Measurements from ENCODE around the gene COL26A1. TPM values are rescaled to one million over a fixed set of nuclear protein-coding genes. Genes with fewer than 3 reads are reported as not detected.

COL26A1 gene
- total RNA-seq, 1 experiment from 2014 or later: 42.6 TPM

DNA sequence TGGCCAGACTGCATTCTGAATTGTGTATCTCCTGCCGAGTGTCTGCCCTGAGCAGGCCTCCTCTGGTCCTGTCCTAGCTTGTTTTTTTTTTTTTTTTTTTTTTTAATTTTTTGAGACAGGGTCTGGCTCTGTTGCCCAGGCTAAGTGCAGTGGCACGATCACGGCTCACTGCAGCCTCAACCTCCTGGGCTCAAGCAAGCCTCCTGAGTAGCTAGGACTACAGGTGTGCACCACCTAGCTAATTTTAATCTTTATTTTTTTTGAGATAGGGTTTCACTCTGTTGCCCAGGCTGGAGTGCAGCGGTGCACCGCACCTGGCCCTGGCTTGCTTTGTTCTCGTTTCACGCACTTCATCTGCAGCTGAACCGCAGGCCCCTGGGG is 23.5 kb downstream of the COL26A1 start:
- Histone ChIP-seq H3K79me1 (ENCODE audit: insufficient read depth, low read depth, low read length, poor library complexity, severe bottlenecking) (no peaks in the 10 kb centered on the region), H4K91ac (ENCODE audit: insufficient read length, low read depth, low read length) (no peak overlapping the region), H2BK120ac (ENCODE audit: low read depth, low read length, poor library complexity, severe bottlenecking) (no peak overlapping the region), H3K27me3 (ENCODE audit: insufficient read depth, low read length) (no peaks in the 10 kb centered on the region), H3K9me3 (ENCODE audit: control insufficient read depth, low read depth, low read length) (peaks cover 6% of the 10 kb centered on the region), H4K8ac (replicated peaks; ENCODE audit: insufficient read length, low read depth, low read length) (no peak overlapping the region), H3K27ac (ENCODE audit: insufficient read length, low read depth, low read length) (no peak overlapping the region), H3K9ac (ENCODE audit: extremely low read depth, insufficient read length, low read length) (no peak overlapping the region), H3K4me2 (ENCODE audit: insufficient read depth, insufficient read length, low read length) (no peak overlapping the region), H3K4ac (ENCODE audit: low read depth, low read length) (no peak overlapping the region), H2BK20ac (ENCODE audit: low read depth, low read length, poor library complexity, severe bottlenecking) (no peak overlapping the region), H2BK15ac (ENCODE audit: low read depth, low read length) (no peak overlapping the region), H4K20me1 (ENCODE audit: control insufficient read depth, insufficient read depth, insufficient read length) (no peaks in the 10 kb centered on the region), H4K5ac (ENCODE audit: insufficient read length, low read depth, low read length) (no peak overlapping the region), H3K23me2 (ENCODE audit: insufficient read length, low read depth, low read length, poor library complexity, severe bottlenecking) (no peaks in the 10 kb centered on the region), H3K79me2 (ENCODE audit: insufficient read depth, low read length) (no peaks in the 10 kb centered on the region; the same call in 1 of the 2 replicates), H2AFZ (ENCODE audit: low read length) (no peak overlapping the region), H3K23ac (ENCODE audit: insufficient read length, low read depth, low read length) (no peak overlapping the region), H3K56ac (ENCODE audit: insufficient read length, low read depth, low read length) (no peak overlapping the region), H3K4me1 (ENCODE audit: insufficient read depth, low read length) (peaks cover 2% of the 10 kb centered on the region; the same call in 1 of the 2 replicates), H2AK5ac (ENCODE audit: insufficient read length, low read length) (no peak overlapping the region), H3T11ph (ENCODE audit: low read length) (no peak overlapping the region), H3K18ac (ENCODE audit: insufficient read length, low read depth, low read length) (no peak overlapping the region), H3K14ac (ENCODE audit: insufficient read depth, low read length) (no peak overlapping the region), H2BK5ac (ENCODE audit: insufficient read length, low read length) (no peak overlapping the region), H2BK12ac (ENCODE audit: insufficient read length, low read depth, low read length) (no peak overlapping the region)
- H3K4me3 Mint-ChIP-seq: no peak overlapping the region
- whole genome bisulfite sequencing (ENCODE audit: extremely low coverage, insufficient read length, low lambda C conversion rate): no CpG with 5 or more reads among the region's 8 CpGs
- TF ChIP-seq, protein P1, sequence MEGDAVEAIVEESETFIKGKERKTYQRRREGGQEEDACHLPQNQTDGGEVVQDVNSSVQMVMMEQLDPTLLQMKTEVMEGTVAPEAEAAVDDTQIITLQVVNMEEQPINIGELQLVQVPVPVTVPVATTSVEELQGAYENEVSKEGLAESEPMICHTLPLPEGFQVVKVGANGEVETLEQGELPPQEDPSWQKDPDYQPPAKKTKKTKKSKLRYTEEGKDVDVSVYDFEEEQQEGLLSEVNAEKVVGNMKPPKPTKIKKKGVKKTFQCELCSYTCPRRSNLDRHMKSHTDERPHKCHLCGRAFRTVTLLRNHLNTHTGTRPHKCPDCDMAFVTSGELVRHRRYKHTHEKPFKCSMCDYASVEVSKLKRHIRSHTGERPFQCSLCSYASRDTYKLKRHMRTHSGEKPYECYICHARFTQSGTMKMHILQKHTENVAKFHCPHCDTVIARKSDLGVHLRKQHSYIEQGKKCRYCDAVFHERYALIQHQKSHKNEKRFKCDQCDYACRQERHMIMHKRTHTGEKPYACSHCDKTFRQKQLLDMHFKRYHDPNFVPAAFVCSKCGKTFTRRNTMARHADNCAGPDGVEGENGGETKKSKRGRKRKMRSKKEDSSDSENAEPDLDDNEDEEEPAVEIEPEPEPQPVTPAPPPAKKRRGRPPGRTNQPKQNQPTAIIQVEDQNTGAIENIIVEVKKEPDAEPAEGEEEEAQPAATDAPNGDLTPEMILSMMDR (conservative IDR thresholded peaks at IDR 0.05): no peak
- no peaks in the 10 kb centered on the region for H3K27me3 Mint-ChIP-seq (ENCODE audit: low read depth)
- peaks cover 13 to 16% of the 10 kb centered on the region in 2 experiments for H3K4me1 Mint-ChIP-seq
- peaks cover 6 to 7% of the 10 kb centered on the region in 2 experiments for H3K9me3 Mint-ChIP-seq
- peaks cover 12 to 21% (median 14%) of the 10 kb centered on the region in 3 experiments for H3K36me3 Mint-ChIP-seq (ENCODE audit: insufficient read depth in 1 of 3, low read depth in 3 of 3)
- H3K27ac Mint-ChIP-seq: peak overlapping the region in 2 of 3 experiments; percentile 84 to 93; a peak in 3 of 7 replicates
- no peak for DNase-seq
